IMR-90 (cell line): ENCODE measurements around the gene B9D1.

Experiments
- BHLHE40 ChIP-seq: fragments of 150-350 bp; IDR thresholded peaks from 2 replicates; pipeline ENCODE4 v1.6.1; 2016; ENCODE audit warnings: mild to moderate bottlenecking, low read depth, low read length
- CTCF ChIP-seq: conservative IDR thresholded peaks from 2 replicates; pipeline ENCODE4 v1.5.1; 2012; ENCODE audit warnings: mild to moderate bottlenecking, low read depth, low read length, improper control_type of control experiment
- FOS ChIP-seq: fragments of 150-350 bp; IDR thresholded peaks from 2 replicates; pipeline ENCODE4 v1.6.1; 2016; ENCODE audit warnings: low read depth, low read length
- MAFK ChIP-seq: IDR thresholded peaks from 2 replicates; pipeline ENCODE4 v1.6.1; 2012; ENCODE audit warnings: low read depth, low read length, improper control_type of control experiment
- MAZ ChIP-seq: IDR thresholded peaks from 2 replicates; pipeline ENCODE4 v1.6.1; 2012; ENCODE audit warnings: low read depth, mild to moderate bottlenecking, low read length, improper control_type of control experiment, moderate library complexity, borderline replicate concordance
- MXI1 ChIP-seq: IDR thresholded peaks from 2 replicates; pipeline ENCODE4 v1.6.1; 2012; ENCODE audit warnings: low read depth, mild to moderate bottlenecking, low read length, moderate library complexity, borderline replicate concordance
- POLR2A ChIP-seq: IDR thresholded peaks from 2 replicates; pipeline ENCODE4 v1.6.1; 2012; ENCODE audit warnings: mild to moderate bottlenecking, low read depth, low read length
- RAD21 ChIP-seq: IDR thresholded peaks from 2 replicates; pipeline ENCODE4 v1.6.1; 2012; ENCODE audit warnings: low read length, improper control_type of control experiment
- RCOR1 ChIP-seq: IDR thresholded peaks from 2 replicates; pipeline ENCODE4 v1.6.1; 2012; ENCODE audit warnings: mild to moderate bottlenecking, low read length, improper control_type of control experiment; ENCODE audit not compliant: insufficient replicate concordance
- USF2 ChIP-seq: fragments of 150-350 bp; IDR thresholded peaks from 2 replicates; pipeline ENCODE4 v1.6.1; 2017; ENCODE audit warnings: mild to moderate bottlenecking, antibody characterized with exemption, low read length, low read depth

- no peak for TF ChIP-seq RCOR1
- no peak for TF ChIP-seq MXI1
- no peak for TF ChIP-seq CTCF
- TF ChIP-seq POLR2A = no peak
- TF ChIP-seq MAFK = no peak
- TF ChIP-seq MAZ = no peak
- no peak for TF ChIP-seq BHLHE40
- no peak for TF ChIP-seq USF2
- no peak for TF ChIP-seq FOS
- no peak for TF ChIP-seq RAD21
Measured at GRCh38 chr17:19333736-19334290, 28.7 kb downstream of the B9D1 start.
